ENCODE results near the gene ZBTB20.
A peak's percentile ranks its signal among the peaks of the same experiment; 100 is the strongest.

ZBTB20 gene

DNA sequence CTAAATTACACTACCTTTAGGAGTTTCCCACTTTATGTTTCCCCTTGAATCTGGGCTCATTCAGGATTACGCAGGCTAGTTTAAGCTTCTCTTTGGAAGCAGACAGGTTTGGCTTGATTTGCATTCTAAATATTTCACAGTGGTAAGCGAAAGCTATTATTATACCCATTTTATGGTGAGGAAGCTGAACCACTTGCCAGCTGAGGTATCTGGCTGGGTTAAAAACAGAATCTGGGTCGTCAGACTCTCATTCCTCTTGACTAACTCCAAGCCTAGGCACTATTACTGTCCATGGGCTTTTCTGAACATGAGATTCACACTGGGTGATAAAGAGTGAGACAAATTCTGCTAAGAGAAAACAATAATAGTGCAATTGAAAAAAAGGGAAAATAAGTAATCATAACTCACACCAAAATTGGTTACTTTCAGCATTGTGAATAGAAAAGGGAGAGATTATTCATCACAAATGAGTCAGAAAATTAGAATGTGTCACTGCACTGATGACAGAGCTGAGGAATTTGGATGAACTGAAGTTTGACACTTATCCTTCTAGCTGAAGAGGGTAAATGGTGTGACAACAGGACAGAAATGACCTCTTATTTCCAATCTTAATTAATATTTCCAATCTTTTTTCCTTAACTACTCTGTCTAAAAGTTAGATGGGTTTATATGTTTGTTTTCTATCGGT, 642.0 kb downstream of the ZBTB20 start:
- no peak for DNase-seq

DNA sequence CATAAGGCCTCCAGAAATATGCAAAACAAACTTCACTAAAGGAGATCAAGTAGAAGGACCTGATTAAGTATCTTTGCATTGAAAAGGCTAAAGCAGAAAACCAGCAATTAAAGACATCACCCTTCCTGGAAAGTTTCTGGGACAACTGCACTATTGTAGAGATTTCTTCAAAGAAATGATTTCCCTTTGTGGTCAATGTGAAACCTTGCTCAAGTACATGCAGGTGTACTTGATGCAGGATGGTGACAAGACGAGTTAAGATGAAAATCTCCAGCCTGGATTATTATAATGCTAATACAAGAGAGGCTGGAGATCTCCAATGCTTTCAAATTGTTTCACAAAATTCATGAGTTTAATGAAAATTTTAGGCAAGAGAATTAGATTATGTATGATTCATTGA, 644.9 kb downstream of the ZBTB20 start:
- DNase-seq = no peak

DNA sequence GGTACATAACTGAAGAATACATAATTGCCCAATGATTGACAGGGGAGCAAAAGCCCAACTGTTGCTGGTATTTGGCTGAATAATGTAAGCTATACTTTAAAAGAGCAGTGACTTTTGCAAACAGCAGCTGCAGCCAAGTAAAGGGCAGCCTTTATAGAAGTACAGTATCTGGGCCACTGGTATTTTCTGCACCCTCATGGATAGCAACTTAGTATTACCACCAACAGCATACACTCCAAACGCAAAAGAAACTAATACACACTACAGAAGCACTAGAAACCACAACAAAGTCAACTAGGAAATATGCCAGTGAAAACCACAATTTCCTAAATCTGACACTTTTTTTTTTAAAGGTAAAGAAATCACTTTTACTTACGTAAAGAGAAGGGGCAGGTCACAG, 647.1 kb downstream of the ZBTB20 start:
- peak; percentile 51 for DNase-seq

DNA sequence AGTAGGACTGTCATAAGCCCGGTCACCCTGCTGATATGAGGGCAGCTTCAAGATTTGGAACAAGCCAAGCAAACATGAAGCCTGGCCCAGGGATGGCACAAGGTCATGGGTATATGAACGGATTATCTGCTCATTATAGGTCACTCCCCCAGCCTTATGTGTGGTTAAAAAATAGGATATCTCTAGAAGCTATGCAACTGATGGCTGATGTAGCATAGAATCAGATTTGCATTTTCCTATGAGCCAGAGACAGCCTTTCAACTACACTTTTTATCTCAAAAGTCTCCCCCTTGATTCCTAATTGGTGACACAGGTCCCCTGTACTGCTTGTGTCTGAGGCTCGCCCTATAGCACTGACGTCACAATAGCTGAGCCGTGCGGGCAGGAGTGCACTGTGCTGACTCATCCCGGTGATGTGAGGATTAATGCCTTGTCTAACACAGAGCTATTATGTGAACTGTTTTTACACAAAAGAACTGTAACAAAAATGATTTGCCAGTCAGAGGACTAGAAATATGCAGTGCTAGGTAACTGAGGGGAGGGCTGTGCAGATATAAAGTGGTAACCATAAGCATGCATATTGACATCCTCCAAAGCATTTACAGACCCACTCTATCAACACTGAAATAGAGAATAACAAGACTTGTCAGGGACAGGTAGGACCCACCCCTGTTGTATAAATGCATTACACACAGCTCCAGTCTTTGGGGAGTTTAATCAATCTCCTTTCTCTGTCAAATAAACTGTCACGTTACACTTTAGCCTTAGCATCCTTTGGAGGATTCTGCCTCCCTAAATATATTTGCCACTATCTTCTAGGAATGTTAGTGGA, 648.3 kb downstream of the ZBTB20 start:
- DNase-seq = no peak

DNA sequence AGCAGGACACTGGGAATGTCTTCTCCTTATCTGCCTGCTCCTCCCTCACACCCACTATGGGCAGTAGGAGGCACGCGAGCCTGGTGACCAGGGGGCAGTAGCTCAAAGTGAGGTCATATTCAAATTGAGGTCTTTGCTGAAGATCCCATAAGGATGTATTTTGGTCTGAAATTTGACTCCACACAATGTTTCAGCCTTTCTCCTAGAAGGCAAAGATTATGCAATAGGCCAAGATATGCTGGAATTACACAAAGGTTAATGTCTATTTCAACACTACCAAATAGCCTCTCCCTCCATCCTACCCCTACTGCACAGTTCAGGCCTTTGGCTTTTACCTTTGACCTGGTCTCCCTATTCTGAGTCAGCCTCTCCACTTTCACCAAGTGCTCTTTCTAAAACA, 650.2 kb downstream of the ZBTB20 start:
- DNase-seq = no peak

DNA sequence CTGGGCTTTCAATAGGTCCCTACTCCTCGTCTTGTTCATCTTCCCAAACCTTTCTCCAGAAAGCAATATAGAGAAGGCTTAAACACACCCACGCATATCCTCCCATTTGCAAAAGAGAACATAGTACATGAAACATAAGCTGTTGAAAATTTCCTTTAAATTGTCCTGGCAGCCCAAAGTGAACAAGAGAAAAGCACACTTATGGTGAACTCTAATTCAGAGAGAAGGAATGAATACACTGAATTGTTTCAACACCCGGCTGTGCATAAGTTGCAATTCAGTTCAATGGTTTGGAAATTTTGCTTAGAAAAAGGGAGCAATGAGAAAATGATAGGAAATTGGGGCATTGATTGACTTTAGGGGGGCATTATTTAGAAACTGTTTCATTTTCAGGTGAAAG, 650.6 kb downstream of the ZBTB20 start:
- no peak for DNase-seq

DNA sequence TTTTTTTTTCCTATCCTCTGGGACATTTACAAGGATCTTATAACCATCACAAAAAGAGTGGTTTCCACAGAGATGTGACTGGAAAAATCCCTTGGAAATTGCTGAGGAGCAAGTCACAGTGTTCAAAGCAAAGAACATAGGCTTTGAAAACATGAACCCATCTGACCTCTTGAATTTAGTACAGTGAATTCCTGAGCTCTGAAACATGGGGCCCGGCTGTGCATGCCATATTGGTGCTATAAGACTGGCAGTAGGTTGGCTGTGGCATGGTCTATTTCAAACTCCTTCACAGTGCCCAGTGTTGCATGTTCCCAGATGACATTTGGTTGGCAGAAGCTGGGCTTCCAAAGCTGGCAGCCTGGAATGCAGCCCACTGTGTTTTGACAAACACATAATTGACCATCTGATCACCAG, 651.1 kb downstream of the ZBTB20 start:
- DNase-seq = no peak

DNA sequence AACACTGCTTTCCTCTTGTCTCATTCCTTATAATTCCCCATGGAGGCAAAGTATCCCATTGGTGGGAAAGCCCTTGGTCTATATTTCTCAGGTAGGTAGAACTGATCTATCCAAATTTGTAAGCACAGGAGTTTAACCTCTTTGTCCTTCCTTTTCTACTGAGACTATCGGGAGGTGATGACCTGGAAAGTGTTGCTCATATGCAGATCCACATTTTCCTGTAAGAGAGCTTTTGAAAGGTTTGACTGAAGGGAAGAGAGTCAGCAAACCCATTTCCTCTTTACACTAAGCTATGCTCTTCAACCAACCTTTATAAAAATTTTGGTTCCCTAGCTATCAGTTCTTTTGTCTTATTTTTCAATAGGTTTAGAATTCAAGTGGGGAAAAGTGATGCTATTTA, 652.6 kb downstream of the ZBTB20 start:
- DNase-seq = no peak

DNA sequence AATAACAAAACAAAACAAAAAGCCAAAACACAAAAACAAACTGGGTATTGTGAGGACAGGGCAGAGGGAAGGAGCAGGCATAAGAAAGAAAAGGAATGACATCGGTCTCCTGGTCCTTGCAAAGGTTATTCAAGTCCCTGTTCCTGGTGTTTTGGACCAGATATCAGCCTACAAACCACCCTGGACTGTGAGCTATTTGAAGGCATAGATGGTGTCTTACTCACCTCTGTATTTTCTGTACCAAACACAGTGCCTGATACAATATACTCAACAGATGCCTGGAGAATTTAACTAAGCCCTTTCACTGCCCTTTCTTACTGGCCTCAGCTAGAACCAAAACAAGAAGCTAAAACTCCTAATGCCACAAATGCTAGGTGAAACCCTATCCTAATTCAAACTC, 656.3 kb downstream of the ZBTB20 start:
- DNase-seq = no peak

DNA sequence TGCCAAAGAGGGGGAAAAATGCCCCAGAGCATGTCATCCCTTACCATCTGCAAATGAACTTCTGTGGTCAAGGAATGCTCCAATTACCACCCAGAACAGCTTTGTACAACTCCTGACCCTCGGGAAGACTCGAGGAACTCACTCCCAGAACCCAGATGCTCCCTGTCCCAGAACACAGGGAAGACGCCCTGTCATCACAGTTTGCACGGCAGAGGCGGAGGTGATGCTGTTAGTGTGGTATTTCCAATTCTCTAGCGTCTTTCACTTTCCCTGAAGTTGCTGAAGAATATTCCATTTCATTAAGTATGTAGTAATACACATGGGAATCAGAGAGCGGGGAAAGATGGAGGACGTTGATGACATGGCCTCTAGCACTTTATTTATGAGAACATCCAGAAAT, 659.6 kb downstream of the ZBTB20 start:
- no peak for DNase-seq

DNA sequence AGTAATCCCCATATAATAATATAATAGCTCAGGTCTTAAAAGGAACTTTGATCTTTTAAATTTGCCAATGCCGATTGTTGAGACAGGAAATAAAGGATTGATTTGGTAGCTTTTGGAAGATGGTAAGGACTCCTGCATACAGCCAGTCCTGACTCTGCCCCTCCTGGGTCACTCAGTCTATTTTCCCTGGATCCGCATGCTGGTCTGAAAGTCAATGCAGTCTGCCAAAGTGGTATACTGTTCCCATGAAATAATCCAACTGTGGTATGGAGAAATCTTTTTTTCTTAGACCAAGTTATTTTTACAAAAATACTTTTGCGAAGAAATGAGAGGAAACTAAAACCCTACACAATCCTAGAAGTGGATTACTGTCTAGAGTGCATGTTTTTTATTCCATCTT, 662.2 kb downstream of the ZBTB20 start:
- no peak for DNase-seq

DNA sequence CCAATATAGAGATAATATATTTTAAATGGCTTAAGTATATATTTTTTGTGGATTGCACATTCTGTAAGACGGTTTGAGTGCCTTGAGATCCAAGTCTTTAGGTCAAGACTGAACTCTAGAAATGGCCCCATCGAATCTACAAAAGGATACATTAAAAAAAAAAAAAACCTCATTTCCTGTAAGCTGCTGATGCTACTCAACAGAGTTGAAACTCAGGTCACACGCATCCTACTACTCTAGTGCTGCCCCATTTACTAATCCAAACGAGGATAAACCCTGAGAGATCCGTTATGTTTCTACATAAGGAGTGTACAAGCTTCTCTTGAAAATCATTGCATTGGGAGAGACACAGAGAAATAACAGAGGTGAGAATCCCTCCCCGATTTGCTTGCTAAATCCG, 666.0 kb downstream of the ZBTB20 start:
- DNase-seq = no peak

DNA sequence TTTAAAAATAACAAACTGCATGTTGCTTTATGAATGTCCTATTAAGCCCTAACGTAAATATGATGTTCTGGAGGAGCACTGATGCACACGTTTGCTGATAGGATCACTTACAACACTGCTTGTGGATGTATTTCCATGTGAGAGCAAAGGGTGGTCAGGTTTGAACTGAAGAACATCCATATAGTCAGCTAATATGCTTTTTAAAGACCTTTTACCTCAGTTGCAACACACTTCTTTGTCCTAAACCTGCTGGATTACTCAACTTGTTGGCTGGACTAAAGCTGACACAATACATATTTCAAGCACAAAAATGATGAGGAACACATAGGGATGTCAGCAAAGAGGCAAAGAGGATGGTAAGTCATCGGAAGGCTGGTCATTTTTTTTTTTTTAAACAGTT, 666.6 kb downstream of the ZBTB20 start:
- DNase-seq = no peak

DNA sequence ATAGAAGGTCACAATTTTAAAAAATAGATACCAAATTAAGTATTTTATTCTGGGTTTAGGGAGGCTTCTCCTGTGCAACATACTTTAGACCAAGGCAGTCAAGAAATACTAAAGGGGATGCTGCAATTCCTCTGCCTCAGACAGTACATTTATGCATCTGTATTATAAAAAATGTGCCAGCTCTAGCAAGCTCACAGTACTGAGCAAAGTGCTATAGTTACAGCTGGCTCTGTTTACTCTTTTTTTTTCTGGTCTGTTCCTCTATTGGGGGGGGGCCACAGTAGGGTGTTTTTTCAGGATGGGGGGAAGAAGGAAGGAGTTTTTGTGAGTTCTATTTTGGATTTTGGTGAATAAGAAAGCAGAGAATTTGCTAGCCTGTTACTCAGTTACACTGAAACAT, 668.3 kb downstream of the ZBTB20 start:
- no peak for DNase-seq

DNA sequence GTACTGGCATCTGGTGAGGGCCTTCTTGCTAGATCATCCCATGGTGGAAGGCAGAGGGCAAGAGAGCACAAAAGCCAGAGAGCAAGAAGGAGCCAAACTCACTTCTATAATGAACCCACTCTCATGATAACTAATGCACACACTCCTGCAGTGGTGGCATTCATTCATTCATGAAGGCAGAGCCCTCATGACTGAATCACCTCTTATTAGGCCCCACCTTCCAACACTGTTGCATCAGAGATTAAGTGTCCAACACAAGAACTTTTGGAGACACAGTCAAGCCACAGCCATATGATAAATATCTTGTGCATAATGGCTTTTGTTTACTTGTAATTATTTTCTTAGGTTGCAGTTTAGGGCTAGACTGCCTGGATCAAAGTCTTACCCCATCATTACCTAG, 670.6 kb downstream of the ZBTB20 start:
- DNase-seq = no peak

DNA sequence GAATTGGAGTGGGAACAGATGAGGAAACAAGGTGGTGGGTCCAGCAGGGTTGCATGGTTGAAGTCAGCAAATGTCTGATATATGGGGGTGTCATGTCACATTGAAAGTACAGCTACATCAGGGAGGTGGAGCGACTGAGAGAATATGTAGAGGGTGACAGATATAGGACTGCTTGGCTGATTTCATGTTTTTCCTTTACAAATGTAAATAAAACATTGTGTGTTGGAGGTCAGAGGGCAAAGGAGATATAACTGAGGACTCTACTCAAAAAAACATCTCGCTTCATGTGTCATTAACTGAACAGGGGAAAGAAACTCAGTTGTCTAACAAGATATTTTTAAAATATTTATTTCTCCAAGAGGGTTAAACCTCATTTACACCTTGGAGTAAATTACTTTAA, 675.6 kb downstream of the ZBTB20 start:
- DNase-seq = no peak

DNA sequence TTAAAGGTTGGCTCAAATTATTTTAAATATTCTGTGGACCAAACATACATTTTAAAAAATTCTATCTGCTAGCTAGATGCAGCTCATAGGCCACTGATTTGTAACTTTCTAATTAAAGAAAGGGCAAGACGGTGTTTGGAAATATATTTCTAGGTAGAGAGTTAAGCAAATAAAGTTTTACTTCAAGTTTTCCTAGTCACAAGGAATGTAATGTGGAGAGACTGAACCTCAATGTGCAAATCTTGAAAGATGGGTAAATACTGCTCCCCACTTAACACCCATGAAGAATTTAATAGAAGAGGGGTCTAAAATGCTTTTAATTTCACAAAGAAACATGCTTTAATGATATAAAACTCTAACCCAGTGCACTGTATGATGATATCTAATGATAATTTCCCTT, 678.0 kb downstream of the ZBTB20 start:
- DNase-seq = no peak

DNA sequence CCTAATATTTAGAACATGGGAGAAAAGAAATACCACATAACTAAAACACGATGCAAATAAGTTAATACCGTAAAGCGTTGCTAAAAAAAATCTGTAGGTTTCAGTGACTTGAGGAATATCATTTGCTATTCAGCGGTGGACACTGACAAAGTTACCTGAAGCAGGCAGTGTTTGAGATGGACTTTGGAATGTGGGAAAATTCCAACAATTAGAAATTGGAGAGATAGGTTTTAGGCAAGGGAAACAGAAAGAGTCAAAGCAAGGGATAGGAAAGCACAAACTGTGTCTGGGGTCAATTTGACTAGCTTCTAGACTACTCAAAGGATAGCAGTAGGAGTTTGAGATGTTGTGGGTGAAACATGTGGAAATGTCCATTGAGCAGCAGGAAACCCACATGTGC, 680.3 kb downstream of the ZBTB20 start:
- no peak for DNase-seq

DNA sequence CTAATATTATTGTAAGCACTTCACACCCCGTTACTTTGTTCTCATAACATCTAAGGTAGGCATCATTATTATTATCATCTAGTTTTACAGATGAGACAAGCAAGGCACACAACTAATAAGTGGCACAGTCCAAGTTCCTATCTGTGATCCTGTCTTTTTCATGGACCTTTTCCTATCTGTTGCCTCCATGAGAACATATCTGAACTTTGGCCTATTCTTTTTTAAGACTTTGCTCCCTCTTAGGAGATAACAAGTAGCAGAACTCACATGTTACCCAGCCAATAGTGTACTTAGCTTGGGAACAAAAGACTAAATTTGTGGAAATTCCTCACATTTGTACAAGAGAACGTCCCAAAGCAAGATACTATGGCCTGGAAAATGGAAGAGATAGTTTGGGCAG, 680.8 kb downstream of the ZBTB20 start:
- DNase-seq = no peak

DNA sequence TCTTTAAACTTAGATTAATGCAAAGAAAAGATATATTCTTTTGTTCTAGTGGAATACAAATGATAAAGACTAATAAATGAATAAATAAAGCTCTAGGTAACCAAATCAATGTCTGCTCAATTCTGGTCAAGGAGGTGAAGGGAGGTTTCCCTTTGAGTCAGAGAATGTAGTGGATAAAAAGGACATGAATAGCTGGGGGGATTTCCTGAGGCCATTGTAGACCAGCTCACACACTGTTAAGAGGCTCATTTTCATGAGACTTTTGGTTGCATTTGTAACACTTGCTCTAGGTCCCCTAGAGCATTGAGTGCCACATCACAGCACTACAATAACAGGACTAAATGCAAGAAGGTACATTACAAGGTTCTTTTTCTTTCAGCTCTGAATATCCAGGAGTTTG, 682.5 kb downstream of the ZBTB20 start:
- DNase-seq = no peak

DNA sequence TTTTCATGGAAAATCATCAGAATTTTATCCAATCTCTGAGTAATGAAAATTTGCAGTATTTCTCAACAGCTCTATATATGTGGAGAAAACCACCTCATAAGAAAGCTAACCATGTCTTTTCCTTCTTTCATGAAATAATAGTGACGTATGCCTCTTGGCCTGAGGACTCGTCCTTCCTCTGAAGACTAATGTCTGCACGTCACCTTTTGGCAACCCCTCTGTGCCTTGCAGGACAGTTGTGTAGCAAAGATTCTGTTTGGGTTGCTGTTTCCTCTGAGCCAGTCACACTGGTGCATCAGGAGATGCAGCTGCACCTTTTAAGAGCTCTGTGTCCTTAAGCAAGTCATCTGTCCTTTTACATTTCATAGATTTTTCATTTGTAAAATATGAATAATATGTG, 684.3 kb downstream of the ZBTB20 start:
- no peak for DNase-seq

DNA sequence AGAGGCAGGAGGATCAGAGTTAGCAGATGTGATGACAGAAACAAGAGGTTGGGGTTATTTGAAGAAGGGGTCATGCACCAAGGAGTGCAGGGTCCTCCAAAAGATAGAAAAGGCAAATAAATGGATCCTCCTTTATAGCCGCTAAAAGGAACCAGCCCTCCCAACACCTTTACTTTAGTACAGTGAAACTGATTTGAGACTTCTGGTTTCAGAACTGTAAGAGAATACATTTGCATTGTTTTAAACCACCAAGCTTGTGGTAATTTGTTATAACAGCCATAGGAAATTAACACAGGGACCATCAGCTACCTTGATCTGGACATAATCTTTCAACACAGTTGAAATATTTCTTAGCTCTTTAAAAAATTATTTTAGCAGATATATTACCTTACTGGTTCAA, 686.6 kb downstream of the ZBTB20 start:
- no peak for DNase-seq

DNA sequence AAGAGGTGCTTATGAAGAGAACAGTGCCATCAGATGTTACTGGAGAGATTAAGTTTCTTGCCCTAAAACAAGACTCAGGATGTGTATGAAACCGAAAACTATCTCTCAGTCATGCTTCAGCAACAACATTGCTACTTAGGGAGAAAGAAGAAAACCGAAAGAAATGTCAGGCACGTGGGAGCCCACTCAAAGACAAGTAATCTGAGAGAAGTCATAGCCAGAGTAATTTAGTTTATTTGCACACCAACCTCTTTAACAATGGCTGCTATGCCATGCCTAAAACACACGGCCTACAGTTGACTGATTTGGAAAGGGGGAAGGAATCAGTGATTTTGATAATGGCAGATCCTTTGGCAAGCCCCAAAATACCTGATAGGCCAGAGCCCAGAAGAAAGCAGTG, 690.3 kb downstream of the ZBTB20 start:
- no peak for DNase-seq

DNA sequence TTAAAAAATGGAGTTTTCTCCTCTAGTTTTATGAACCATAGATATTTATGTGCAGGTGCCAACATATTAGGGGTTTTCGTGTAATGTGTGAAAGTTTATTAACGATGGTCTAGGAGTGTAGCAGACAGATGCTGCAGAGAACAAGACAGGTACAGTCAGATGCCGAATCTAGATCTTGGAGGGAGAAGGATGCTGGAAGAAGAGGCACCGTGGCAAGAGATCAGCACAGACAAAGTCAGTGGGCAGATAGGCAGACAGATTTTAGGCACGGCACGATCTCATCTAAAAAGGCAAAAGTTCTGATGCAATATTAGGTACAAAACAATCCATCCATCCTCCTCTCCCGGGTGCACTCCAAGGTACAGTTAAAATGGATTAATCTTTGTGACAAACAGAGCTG, 691.7 kb downstream of the ZBTB20 start:
- DNase-seq = no peak
